ENCODE results near the gene CHST8. TPM values are rescaled to one million over a fixed set of nuclear protein-coding genes. Genes with fewer than 3 reads are reported as not detected.
"Not testable (repeated sequence)": the region's sequence is repeated elsewhere in the genome, so short reads cannot be mapped to it uniquely, and the experiment has no call there.

The CHST8 gene
- total and polyA plus RNA-seq, 5 donors from 2014 or later, result 0.27 TPM; not detected in 4

DNA sequence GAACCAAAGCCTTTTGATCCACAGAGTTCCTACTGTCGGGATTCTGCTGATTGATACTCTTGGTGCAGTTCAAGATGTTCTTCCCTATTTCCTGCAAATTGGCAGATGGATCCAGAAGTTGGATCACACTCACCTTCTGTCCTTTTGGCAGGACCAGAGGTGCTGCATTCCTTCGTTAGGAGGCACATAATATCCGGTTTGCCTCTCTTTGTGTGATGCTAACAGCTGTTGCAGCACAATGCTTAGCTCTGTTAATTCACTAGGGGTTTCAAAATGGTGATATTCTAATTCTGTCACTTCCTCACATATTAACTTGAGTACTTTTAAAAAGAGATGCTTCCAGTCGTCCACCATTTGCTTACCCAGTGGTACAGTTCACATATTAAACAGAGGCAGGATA lies 15.2 kb upstream of the CHST8 start:
- Mint-ChIP-seq H3K4me3 (no peak overlapping the region), H3K36me3 (no peaks in the 10 kb centered on the region), H3K27me3 (no peaks in the 10 kb centered on the region), H3K9me3 (peaks cover 5 to 30% (median 9%) of the 10 kb centered on the region in 7 donors), H3K27ac (no peak overlapping the region), H3K4me1 (no peaks in the 10 kb centered on the region)
- Histone ChIP-seq H3K27ac (ENCODE audit: insufficient read depth, low read length, poor library complexity, severe bottlenecking) (no peak overlapping the region), H3K9me3 (ENCODE audit: control insufficient read depth in 2 of 2, low read length in 2 of 2) (peaks cover 5 to 21% of the 10 kb centered on the region in 2 experiments), H3K27me3 (ENCODE audit: control insufficient read depth, insufficient read depth, low read length) (peaks cover 3% of the 10 kb centered on the region), H3K4me1 (ENCODE audit: control insufficient read depth, insufficient read depth, low read length, poor library complexity, severe bottlenecking) (no peaks in the 10 kb centered on the region), H3K4me3 (ENCODE audit: low read depth, low read length) (no peak overlapping the region), H3K36me3 (ENCODE audit: control insufficient read depth, insufficient read depth, low read length) (no peaks in the 10 kb centered on the region)
- ATAC-seq (ENCODE audit: low read depth in 2 of 2) (no peak), DNase-seq (no peak)

- Histone ChIP-seq H3K27me3 (ENCODE audit: control insufficient read depth, insufficient read depth, low read length) (peaks cover 3% of the 10 kb centered on the region), H3K36me3 (ENCODE audit: control insufficient read depth, insufficient read depth, low read length) (no peaks in the 10 kb centered on the region), H3K4me1 (ENCODE audit: control insufficient read depth, insufficient read depth, low read length, poor library complexity, severe bottlenecking) (no peaks in the 10 kb centered on the region), H3K27ac (ENCODE audit: insufficient read depth, low read length, poor library complexity, severe bottlenecking) (no peak overlapping the region), H3K4me3 (ENCODE audit: low read depth, low read length) (no peak overlapping the region), H3K9me3 (ENCODE audit: control insufficient read depth in 2 of 2, low read length in 2 of 2) (peaks cover 0 to 6% of the 10 kb centered on the region in 2 experiments)
- no peaks in the 10 kb centered on the region for H3K36me3 Mint-ChIP-seq
- no peaks in the 10 kb centered on the region for H3K4me1 Mint-ChIP-seq
- H3K27ac Mint-ChIP-seq, result no peak overlapping the region
- H3K27me3 Mint-ChIP-seq, result no peaks in the 10 kb centered on the region
- no peak overlapping the region for H3K4me3 Mint-ChIP-seq
- H3K9me3 Mint-ChIP-seq, result peaks cover 1 to 19% (median 6%) of the 10 kb centered on the region in 7 donors
- DNase-seq, result no peak
- no peak for ATAC-seq (ENCODE audit: low read depth in 2 of 2)
These were observed 12.4 kb upstream of the CHST8 start for GRCh38 chr19:33609353-33609752.

- no peak for ATAC-seq (ENCODE audit: low read depth in 2 of 2)
These were observed 11.2 kb upstream of the CHST8 start for GRCh38 chr19:33610588-33610987.

GRCh38 chr19:33612928-33613619 lies 8.7 kb upstream of the CHST8 start:
- no peak overlapping the region for H3K27ac Mint-ChIP-seq
- H3K36me3 Mint-ChIP-seq, result no peaks in the 10 kb centered on the region
- Histone ChIP-seq H3K36me3 (ENCODE audit: control insufficient read depth, insufficient read depth, low read length) (no peaks in the 10 kb centered on the region), H3K4me3 (ENCODE audit: low read depth, low read length) (no peak overlapping the region), H3K27me3 (ENCODE audit: control insufficient read depth, insufficient read depth, low read length) (no peaks in the 10 kb centered on the region), H3K27ac (ENCODE audit: insufficient read depth, low read length, poor library complexity, severe bottlenecking) (no peak overlapping the region), H3K4me1 (ENCODE audit: control insufficient read depth, insufficient read depth, low read length, poor library complexity, severe bottlenecking) (no peaks in the 10 kb centered on the region), H3K9me3 (ENCODE audit: control insufficient read depth in 2 of 2, low read length in 2 of 2) (peaks cover 0 to 6% of the 10 kb centered on the region in 2 experiments)
- no peaks in the 10 kb centered on the region for H3K4me1 Mint-ChIP-seq
- DNase-seq (no peak), ATAC-seq (ENCODE audit: low read depth in 2 of 2) (no peak)
- H3K9me3 Mint-ChIP-seq, result peaks cover 0 to 13% (median 6%) of the 10 kb centered on the region in 7 donors
- H3K27me3 Mint-ChIP-seq, result peaks cover 6% of the 10 kb centered on the region
- H3K4me3 Mint-ChIP-seq, result no peak overlapping the region

More at GRCh38 chr19:33610588-33610987, 11.2 kb upstream of the CHST8 start:
- peaks cover 3% of the 10 kb centered on the region for H3K27me3 Mint-ChIP-seq
- DNase-seq, result no peak
- no peak overlapping the region for H3K4me3 ChIP-seq (ENCODE audit: low read depth, low read length)
- no peak overlapping the region for H3K27ac ChIP-seq (ENCODE audit: insufficient read depth, low read length, poor library complexity, severe bottlenecking)
- peaks cover 0 to 16% (median 6%) of the 10 kb centered on the region in 7 donors for H3K9me3 Mint-ChIP-seq
- no peak overlapping the region for H3K27ac Mint-ChIP-seq
- H3K4me3 Mint-ChIP-seq, result no peak overlapping the region
- no peaks in the 10 kb centered on the region for H3K36me3 ChIP-seq (ENCODE audit: control insufficient read depth, insufficient read depth, low read length)
- no peaks in the 10 kb centered on the region for H3K4me1 ChIP-seq (ENCODE audit: control insufficient read depth, insufficient read depth, low read length, poor library complexity, severe bottlenecking)
- peaks cover 3% of the 10 kb centered on the region for H3K27me3 ChIP-seq (ENCODE audit: control insufficient read depth, insufficient read depth, low read length)
- no peaks in the 10 kb centered on the region for H3K36me3 Mint-ChIP-seq
- H3K9me3 ChIP-seq (ENCODE audit: control insufficient read depth in 2 of 2, low read length in 2 of 2), result peaks cover 0 to 6% of the 10 kb centered on the region in 2 experiments
- H3K4me1 Mint-ChIP-seq, result no peaks in the 10 kb centered on the region

DNA sequence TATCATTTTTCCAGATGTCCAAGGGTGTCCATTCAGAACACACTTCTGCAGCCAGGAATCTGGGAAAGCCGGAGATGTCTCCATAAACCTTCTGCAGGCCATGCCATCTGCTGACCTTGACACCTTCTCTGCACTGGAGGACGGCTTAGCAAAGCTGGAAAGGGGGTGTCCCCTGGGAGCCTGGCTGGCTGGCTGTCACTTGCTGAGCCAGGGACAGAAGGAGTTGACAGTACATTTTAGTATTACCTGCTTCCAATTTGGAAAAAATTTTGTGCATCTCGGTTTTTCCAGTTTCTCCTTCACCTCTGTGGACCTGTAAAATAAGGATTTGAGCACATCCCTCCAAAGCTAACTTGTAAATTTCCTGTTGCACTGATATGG lies 8.1 kb upstream of the CHST8 start:
- no peak for ATAC-seq (ENCODE audit: low read depth in 2 of 2)
- Histone ChIP-seq H3K27me3 (ENCODE audit: control insufficient read depth, insufficient read depth, low read length) (no peaks in the 10 kb centered on the region), H3K36me3 (ENCODE audit: control insufficient read depth, insufficient read depth, low read length) (no peaks in the 10 kb centered on the region), H3K4me3 (ENCODE audit: low read depth, low read length) (no peak overlapping the region), H3K4me1 (ENCODE audit: control insufficient read depth, insufficient read depth, low read length, poor library complexity, severe bottlenecking) (no peaks in the 10 kb centered on the region), H3K27ac (ENCODE audit: insufficient read depth, low read length, poor library complexity, severe bottlenecking) (no peak overlapping the region), H3K9me3 (ENCODE audit: control insufficient read depth in 2 of 2, low read length in 2 of 2) (peaks cover 0 to 6% of the 10 kb centered on the region in 2 experiments)
- Mint-ChIP-seq H3K9me3 (peaks cover 0 to 13% (median 6%) of the 10 kb centered on the region in 7 donors), H3K27me3 (peaks cover 10% of the 10 kb centered on the region), H3K4me3 (no peak overlapping the region), H3K36me3 (no peaks in the 10 kb centered on the region), H3K4me1 (no peaks in the 10 kb centered on the region), H3K27ac (peak overlapping the region in 1 of 3 donors; percentile 32)
- DNase-seq, result no peak

GRCh38 chr19:33616346-33616745 lies 5.4 kb upstream of the CHST8 start:
- Mint-ChIP-seq H3K4me3 (no peak overlapping the region), H3K9me3 (peaks cover 0 to 7% (median 0%) of the 10 kb centered on the region in 7 donors), H3K4me1 (no peaks in the 10 kb centered on the region), H3K36me3 (no peaks in the 10 kb centered on the region), H3K27ac (no peak overlapping the region), H3K27me3 (peaks cover 32% of the 10 kb centered on the region)
- H3K4me3 ChIP-seq (ENCODE audit: low read depth, low read length), result no peak overlapping the region
- H3K4me1 ChIP-seq (ENCODE audit: control insufficient read depth, insufficient read depth, low read length, poor library complexity, severe bottlenecking), result no peaks in the 10 kb centered on the region
- H3K27ac ChIP-seq (ENCODE audit: insufficient read depth, low read length, poor library complexity, severe bottlenecking), result no peak overlapping the region
- ATAC-seq (ENCODE audit: low read depth in 2 of 2), result no peak
- DNase-seq, result no peak
- H3K9me3 ChIP-seq (ENCODE audit: control insufficient read depth in 2 of 2, low read length in 2 of 2), result no peaks in the 10 kb centered on the region
- peaks cover 2% of the 10 kb centered on the region for H3K27me3 ChIP-seq (ENCODE audit: control insufficient read depth, insufficient read depth, low read length)
- H3K36me3 ChIP-seq (ENCODE audit: control insufficient read depth, insufficient read depth, low read length), result no peaks in the 10 kb centered on the region

- Mint-ChIP-seq H3K27me3 (peaks cover 32% of the 10 kb centered on the region), H3K4me3 (no peak overlapping the region), H3K4me1 (no peaks in the 10 kb centered on the region), H3K9me3 (peaks cover 0 to 4% (median 0%) of the 10 kb centered on the region in 7 donors), H3K36me3 (no peaks in the 10 kb centered on the region), H3K27ac (no peak overlapping the region)
- Histone ChIP-seq H3K4me3 (ENCODE audit: low read depth, low read length) (no peak overlapping the region), H3K27ac (ENCODE audit: insufficient read depth, low read length, poor library complexity, severe bottlenecking) (no peak overlapping the region), H3K4me1 (ENCODE audit: control insufficient read depth, insufficient read depth, low read length, poor library complexity, severe bottlenecking) (no peaks in the 10 kb centered on the region), H3K36me3 (ENCODE audit: control insufficient read depth, insufficient read depth, low read length) (no peaks in the 10 kb centered on the region), H3K9me3 (ENCODE audit: control insufficient read depth in 2 of 2, low read length in 2 of 2) (no peaks in the 10 kb centered on the region), H3K27me3 (ENCODE audit: control insufficient read depth, insufficient read depth, low read length) (peaks cover 2% of the 10 kb centered on the region)
- no peak for ATAC-seq (ENCODE audit: low read depth in 2 of 2)
- no peak for DNase-seq
These were observed 4.9 kb upstream of the CHST8 start for GRCh38 chr19:33616857-33617256.

DNA sequence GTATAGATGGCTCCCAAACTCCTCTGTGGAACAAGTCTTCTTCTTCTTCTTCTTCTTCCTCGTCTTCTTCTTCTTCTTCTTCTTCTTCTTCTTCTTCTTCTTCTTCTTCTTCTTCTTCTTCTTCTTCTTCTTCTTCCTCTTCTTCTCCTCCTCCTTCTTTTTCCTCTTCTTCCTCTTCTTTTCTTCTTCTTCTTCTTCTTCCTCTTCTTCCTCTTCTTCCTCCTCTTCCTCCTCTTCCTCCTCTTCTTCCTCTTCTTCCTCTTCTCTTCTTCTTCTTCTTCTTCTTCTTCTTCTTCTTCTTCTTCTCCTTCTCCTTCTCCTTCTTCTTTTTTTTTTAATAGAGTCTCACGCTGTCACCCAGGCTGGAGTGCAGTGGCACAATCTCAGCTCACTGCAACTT lies 3.4 kb upstream of the CHST8 start:
- H3K4me1 ChIP-seq (ENCODE audit: control insufficient read depth, insufficient read depth, low read length, poor library complexity, severe bottlenecking); H3K9me3 Mint-ChIP-seq; H3K36me3 ChIP-seq (ENCODE audit: control insufficient read depth, insufficient read depth, low read length); H3K27ac ChIP-seq (ENCODE audit: insufficient read depth, low read length, poor library complexity, severe bottlenecking); H3K27me3 ChIP-seq (ENCODE audit: control insufficient read depth, insufficient read depth, low read length); H3K4me1 Mint-ChIP-seq; H3K4me3 ChIP-seq (ENCODE audit: low read depth, low read length); H3K36me3 Mint-ChIP-seq; H3K9me3 ChIP-seq (ENCODE audit: control insufficient read depth in 2 of 2, low read length in 2 of 2); DNase-seq; ATAC-seq (ENCODE audit: low read depth in 2 of 2); H3K4me3 Mint-ChIP-seq: not testable (repeated sequence)
- H3K27ac Mint-ChIP-seq, result peak overlapping the region in 1 of 3 donors; percentile 83
- H3K27me3 Mint-ChIP-seq, result peaks cover 36% of the 10 kb centered on the region

All from CD4-positive, CD25-positive, alpha-beta regulatory T cell (primary cell).